ENCODE results near the gene DNAJB9.

- TF ChIP-seq EZH2 (IDR thresholded peaks at IDR 0.05; ENCODE audit: borderline replicate concordance, low read depth, low read length, poor library complexity, severe bottlenecking) (no peak), CTCF (conservative IDR thresholded peaks at IDR 0.05; ENCODE audit: low read depth, low read length) (no peak)
Observed at GRCh38 chr7:108598153-108598552, 28.5 kb downstream of the DNAJB9 start.

Data from A673 (cell line).